Fibroblast of the conjunctiva (primary cell): ENCODE measurements around the gene ARHGAP28.
"Not testable (repeated sequence)": the region's sequence is repeated elsewhere in the genome, so short reads cannot be mapped to it uniquely, and the experiment has no call there.

Source experiments
- DNase-seq: peaks from one replicate; pipeline ENCODE4 v3.0.0-alpha.2; 2010; ENCODE audit warnings: low read depth

Gene ARHGAP28

DNA sequence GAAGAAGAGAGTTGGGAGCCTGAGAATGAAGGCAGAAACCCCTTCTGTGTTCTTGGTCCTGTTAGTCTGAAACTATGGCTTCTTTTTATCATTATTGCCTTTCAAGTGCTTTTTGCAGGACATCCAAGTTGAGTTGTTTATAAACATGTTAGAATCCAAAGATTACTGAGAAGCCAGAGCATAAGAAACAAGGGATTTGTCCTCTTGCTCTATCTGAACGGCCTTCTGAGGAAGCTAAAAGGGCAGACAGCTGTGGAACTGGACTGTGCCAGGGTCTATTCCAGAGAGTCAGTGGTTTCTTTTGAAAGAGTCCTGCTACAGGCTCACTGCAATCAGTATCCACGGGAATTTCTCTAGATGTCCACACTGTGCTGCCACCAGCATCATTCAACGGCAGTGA is 86.6 kb downstream of the ARHGAP28 start:
- DNase-seq = no peak

DNA sequence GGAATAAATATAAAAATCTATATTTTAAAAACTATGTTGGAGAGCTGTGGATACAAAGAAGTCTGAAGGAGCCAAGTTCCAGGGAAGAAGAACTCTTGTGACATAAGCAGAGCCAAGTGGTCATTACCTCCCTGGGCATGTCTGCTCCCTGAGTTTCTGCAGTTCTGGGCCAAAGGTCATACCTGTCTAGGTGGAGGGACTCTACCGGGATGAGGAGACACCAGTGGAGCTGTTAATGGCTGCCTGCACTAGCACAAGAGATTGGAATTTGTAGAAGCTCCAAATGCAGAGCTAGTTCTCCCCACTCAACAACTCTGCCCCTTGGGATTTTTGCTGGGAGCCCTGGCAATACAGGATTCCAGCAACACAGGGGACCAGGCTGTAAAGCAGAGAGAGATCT is 89.8 kb downstream of the ARHGAP28 start:
- DNase-seq = no peak

DNA sequence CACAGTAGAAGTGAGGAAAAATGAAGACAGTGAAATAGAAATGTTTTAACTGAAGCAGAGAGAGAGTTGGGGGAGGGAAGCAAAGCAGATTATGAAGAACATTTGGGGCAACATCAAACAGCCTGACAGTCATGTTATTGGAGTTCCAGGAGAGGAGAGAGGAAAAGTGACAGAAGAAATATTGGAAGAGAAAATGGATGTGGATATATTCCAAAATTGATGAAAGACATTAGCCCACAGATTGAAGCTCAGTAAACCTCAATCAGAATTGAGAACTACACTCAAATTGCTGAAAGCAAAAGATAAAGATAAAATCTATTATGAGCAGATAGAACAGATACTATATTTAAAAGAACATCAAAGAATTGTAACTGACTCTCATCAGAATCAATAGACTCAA is 90.8 kb downstream of the ARHGAP28 start:
- no peak for DNase-seq

DNA sequence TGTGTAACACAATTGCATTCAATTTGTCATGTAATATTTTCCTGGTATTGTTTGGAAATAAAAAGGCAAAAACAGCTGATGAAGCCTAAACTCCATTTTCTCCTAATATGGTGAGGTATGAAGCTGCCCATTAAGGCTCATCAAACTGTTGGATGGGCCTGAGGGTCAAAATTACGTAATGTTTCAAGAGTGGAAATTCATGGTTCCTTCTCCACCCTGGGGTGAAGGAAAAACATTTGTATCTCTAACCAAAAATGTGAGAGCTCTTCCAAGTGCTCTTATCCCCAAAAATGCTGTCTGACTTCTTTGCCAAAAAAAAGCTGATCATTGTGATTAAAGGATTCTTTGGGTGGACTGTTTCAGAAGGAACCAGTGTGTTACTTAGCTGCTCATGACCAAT is 91.8 kb downstream of the ARHGAP28 start:
- no peak for DNase-seq

DNA sequence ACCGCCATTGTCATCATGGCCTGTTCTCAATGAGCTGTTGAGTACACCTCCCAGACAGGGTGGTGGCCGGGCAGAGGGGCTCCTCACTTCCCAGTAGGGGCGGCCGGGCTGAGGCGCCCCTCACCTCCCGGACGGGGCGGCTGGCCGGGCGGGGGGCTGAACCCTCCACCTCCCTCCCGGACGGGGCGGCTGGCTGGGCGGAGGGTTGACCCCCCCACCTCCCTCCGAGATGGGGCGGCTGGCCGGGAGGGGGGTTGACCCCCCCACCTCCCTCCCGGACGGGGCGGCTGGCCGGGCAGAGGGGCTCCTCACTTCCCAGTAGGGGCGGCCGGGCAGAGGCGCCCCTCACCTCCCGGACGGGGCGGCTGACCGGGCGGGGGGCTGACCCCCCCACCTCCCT is 97.6 kb downstream of the ARHGAP28 start:
- not testable (repeated sequence) for DNase-seq

DNA sequence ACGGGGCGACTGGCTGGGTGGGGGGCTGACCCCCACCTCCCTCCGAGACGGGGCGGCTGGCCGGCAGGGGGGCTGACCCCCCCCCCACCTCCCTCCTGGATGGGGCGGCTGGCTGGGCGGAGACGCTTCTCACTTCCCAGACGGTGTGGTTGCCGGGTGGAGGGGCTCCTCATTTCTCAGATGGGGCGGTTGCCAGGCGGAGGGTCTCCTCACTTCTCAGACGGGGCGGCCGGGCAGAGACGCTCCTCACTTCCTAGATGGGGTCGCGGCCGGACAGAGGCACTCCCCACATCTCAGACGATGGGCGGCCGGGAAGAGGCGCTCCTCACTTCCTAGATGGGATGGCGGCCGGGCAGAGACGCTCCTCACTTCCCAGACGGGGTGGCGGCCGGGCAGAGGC is 98.0 kb downstream of the ARHGAP28 start:
- not testable (repeated sequence) for DNase-seq

DNA sequence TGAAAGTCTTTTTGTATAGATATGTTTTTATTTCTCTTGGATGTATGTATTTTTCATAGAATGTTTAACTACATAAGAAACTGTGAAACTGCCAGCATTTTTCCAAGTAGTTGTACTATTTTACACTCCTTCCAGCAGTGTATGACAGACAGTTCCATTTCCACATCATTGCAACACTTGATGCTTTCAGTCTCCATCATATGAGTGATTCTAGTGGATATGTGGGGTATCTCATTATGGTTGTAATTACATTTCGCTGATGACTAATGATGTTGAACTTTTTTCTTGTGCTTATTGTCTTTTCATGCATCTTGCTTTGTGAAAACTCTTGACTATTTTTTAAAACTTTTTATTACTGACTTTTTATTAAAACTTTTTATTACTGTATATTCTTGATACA is 101.4 kb downstream of the ARHGAP28 start:
- no peak for DNase-seq

DNA sequence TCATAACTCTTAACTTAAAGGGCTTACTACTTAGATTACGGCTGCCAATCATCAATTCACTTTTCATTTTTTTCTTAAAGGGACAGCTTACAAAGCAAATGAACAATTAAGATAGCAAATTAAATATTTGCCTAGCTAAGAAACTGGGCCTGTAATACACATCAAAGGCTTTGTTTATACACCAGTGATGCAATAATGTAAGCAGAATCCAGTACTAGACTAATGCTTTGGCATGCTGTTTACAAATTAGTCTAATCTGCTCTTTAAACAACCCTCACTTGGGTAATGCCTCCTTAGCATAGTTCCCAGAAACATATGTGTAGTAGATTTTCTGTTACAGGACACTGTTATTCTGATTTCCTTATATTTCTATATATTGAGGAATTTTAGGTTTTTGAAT is 105.8 kb downstream of the ARHGAP28 start:
- no peak for DNase-seq

DNA sequence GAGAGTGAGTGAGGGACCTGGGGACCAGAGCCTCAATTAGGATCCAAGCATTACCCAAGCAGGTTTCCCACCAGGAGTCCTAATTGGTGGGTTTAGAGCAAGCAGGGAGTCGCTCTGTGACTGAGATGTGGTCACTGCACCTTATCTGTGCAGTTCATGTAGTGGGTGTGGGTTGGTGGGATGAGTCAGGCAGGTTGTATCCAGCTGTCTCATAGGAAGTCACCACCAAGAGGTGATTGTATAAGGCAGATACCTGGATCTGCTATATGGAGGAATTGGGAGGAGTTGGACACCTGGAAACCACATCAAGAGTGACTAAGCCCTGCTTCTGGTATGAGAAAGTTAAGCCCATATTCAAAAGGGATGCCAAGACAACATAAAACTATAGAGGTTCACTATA is 106.8 kb downstream of the ARHGAP28 start:
- no peak for DNase-seq

DNA sequence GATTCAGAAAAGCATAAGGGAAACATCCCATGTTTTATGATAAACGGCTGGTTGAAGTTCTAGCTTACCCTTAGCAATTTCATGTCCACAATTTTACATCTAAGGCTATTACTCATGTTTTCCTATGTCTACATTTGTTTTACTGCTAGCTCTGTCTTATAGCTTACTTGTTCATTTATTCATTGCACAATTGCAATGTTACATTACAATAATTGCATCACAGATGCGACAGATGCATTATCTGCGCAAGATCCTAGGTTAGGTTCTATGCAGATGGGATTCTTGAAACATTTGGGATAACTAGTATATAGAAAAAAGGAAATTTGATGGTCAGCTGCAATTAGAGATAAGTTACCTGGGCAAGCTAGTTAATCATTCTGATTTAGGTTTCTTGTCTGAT is 108.4 kb downstream of the ARHGAP28 start:
- DNase-seq = no peak

DNA sequence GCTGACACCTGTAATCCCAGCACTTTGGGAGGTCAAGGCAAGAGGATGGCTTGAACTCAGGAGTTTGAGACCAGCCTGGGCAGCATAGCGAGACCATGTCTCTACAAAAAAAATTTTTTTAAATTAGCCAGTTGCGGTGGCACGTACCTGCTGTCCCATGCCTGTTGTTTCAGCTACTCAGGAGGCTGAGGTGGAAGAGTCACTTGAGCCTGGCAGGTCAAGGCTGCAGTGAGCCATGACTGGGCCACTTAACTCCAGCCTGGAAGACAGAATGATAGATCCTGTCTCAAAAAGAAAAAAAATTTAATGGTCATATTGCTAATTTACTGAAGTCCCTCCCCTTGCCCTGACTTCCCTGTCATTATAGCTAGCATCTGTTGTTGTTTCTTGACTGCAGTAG is 112.6 kb downstream of the ARHGAP28 start:
- DNase-seq = no peak

DNA sequence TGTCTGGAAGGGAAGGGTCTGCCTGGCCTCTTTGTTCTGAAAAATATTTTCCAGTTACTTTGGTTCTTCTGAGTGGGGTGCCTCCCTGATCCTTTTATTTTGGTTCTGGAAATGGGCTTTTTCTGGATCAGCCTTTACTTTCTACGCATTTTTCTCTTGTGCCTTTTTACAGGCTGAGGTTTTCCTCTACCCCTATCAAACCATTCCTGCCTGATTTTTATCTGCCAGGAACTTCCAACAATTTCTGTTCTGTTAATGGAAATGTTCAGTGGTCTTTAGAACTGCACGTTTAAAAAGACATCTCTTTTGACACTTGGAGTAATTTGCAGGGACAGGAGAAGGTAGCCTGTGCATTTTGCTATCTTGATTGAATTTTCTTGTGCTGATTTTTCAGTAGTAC is 113.8 kb downstream of the ARHGAP28 start:
- no peak for DNase-seq

DNA sequence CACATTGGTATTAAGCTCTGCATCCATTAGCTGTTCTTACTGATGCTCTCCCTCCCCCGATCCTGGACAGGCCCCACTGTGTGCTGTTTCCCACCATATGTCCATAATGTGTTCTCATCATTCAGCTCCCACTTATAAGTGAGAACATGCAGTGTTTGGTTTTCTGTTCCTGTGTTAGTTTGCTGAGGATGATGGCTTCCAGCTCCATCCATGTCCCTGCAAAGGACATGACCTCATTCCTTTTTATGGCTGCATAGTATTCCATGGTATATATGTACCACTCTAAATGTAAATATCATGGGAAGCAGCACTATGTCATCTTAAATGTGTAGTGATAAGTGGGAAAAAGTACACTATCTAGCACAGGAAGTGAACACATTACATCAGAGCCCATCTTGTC is 116.0 kb downstream of the ARHGAP28 start:
- DNase-seq = not testable (repeated sequence)

DNA sequence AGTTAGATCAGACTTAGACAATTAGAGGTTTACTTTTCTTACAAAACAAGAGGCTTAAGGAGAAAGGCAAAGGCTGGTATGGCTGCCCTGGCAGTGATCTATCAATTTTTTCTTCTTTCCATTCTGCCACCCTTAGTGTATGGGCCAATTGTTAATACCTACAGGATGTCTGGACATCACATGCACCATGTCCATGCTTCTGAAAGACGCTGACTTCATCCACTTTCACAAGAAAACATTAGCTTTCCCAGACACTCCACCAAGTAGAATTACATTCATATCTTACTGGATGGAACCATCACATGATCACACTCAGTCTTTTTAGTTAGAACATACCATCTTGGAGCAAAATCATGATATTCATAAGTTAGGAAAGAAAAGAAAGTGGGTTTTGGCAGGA is 120.9 kb downstream of the ARHGAP28 start:
- no peak for DNase-seq

DNA sequence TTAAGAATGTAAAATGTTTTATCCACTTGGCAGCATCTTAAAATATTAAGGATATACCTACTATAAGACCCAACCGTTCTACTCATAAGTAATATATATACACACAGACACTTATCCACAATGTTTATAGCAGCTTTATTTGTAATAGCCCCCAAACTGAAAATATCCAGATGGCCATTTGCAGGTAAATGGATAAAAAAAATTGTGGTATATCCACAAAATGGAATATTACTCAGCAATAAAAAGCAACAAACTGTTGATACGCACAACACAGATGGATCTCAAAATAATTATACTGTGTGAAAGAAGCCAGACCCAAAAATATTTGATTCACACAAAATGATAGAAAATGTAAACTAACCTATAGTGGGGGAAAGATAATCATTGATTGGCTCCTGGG is 122.0 kb downstream of the ARHGAP28 start:
- no peak for DNase-seq

DNA sequence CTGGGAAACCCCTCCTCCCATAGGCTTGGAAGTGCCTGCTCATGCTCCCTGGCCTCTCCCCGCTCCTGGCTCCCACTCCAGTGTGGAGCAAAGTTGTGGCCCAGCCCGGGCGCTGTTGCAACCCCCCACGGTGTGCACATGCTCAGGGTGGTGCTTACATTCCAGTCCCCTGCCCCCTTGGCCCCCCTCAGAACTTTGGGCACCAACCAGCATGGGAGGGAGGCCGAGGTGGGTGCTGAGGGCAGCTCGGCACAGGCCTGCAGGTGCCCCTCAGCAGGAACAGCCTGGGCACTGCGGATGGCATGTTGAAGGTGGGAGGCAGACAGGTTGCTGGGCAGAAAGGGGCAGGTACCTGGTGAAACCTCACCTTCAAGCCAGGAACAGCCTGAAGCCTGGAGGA is 125.3 kb downstream of the ARHGAP28 start:
- no peak for DNase-seq

DNA sequence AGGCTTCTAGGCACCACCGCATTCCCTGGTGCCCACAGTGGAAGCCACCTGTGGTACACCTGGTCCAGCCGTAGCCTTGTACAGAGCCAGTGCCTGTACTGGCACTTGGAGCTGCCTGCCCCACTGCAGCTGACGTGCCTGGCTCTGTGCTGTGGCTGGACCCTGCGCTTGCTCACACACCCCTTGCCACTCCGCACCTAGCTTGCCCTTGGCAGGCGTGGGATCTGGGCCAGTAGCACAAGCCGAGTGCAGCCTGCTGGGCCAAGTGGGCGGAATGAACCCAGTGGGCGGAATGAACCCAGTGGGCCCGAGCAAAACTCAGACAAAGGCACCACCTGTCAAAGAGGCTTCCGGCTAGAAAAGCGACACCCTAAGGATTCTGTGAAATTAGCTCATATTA is 126.3 kb downstream of the ARHGAP28 start:
- DNase-seq = no peak

DNA sequence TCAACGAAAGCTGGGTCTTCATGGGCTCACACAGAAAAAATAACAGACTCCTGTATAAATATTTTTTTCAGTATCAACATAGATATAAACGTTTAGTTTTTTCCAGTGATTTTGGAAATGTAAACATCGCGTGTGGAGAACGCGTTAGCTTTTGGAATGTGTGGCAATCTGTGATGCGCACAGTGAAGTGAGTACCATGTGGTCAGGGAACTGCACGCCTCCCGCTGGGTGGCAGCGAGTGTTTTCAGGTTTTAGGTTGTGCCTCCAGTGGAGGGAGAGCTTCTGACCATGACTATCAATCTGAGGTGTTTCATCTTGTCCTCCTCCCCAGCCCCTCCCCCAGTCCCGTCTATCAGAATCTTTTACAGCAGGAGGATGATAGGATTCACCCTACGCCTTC is 127.8 kb downstream of the ARHGAP28 start:
- no peak for DNase-seq

DNA sequence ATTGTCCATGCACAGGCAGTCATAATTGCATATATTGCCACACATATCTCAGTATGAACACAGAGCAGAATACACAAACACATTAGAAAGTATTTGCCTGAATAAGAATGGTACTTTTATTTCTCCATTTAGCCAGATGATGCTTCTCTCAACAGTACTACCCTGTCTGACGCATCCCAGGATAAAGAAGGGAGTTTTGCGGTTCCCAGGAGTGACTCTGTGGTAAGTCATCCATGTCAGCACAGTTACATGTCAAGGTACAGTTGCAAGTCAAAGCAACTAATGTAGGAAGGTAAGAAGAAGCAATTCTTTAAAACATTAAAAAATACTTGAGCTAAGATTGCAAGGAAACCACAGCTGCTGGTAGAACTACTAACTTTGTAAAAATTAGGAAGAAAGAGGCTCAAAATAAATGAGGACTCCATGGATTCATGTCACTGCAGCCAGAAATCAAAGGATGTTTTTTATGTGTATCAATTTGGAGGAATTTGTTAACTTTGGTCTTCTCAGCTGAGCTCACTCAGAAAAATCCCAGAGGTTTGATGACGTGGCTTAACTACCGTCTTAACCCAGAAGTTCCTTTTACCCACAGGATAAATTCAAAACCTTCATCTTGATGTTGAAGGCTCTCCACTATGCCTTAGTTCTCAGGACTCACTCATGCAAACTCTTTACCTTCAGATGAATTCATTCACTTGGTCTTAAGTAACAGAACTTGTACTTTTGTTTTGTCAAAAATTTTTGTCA is 130.3 kb downstream of the ARHGAP28 start:
- DNase-seq = no peak

DNA sequence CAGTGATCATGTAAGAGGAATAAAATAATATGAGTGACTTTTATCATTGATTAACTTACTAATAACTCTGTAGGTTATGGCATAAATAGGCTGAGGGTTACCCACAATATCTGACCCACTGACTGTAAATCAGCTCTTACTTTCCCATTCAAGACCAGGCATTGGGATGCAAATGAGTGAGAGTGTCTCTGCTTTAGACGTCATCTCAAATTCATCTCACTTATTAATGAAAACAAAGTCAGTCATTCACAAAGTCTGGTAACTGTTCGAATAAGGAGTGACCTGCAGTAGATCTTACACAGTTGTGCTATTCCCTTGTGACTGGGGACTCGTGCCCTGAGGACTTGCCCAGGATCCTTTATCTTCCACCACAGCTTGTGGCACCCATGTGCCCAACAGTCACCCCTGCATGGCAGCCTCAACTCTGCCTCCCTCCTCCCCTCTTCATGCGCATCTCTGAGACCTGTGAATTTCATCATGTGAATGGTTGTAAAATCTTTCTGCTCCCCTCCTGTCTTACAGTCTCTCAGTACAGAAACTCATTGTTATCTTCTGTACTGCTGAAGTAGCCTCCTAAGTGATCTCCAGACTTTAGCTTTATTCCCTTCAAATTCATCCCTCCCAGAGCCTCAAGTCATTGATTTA is 131.4 kb downstream of the ARHGAP28 start:
- no peak for DNase-seq

DNA sequence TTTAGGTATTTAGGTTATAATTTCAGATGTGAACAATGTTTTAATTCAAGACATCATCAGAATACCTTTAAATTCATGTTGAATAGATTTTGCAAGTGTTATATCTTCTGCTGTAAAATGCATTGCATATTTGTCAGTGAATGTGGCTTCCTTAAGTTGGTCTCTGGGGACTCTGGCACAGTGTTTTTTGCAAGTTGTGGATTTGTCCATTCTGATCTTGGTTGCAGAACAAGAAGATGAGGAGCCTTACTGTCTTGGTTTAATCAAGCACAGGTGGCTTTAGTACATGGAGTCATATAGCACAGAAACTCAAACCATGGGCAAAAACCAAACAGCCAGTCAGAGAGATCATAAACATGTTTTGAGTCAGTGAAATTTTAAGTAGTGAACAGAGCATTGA is 135.7 kb downstream of the ARHGAP28 start:
- DNase-seq = no peak

DNA sequence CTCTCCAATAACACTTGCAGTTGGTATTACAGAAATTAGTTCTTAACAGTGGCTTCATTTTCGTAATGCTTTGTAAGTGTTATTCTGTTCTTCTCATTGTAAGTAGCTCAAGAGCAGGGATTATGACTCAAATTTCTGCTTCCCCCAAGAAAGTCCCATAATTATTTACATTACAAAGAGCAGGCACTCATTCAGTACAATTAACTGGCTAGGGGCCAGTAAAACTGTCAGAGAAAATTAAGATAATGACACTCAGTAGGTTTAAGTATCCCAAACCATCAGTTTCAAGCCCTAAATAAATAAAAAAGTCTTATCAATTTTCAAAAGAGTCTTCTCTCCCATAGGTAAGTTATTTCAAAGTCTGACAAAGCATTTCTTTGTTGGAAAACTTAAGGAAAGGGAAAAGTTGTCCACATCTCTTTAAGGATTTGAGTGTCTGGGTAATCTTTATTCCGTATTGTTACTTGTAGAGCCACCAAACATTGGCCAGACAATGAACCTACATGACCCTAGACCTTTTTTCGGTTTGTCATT is 137.1 kb downstream of the ARHGAP28 start:
- no peak for DNase-seq

DNA sequence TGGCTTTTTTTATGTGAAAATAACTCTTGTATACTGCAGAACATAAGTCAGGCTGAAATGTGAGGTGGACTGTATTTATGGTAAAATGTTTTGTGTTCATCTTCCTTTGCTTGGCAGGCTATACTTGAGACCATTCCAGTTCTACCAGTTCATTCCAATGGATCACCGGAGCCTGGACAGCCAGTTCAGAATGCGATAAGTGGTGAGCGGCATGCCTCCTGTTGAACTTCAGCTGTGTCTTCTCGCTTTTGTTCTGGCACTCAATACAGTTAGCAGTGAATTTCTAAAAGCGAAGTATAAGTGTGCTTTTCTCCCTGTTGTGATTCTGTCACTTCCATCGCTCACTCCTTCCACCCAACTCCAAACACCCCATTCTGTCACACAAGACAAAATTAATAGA is 138.5 kb downstream of the ARHGAP28 start:
- no peak for DNase-seq

DNA sequence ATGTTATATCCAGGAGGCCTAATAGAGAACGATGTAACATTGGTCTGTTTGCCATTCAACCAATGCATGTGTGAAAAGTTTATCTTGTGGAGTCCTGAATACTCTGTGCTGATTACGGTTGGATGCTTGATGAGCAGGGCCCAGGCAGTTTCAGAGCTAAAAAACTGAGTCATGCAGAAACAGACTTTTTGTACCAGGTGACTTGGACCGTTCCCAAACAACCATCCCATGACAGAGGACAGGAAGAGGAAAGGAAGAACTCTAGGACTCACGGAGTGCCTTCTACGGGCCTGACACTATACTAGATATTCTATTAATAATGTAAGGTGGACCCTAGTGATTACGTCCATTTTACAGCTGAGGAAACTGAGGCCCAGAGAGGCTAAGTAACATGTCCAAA is 142.1 kb downstream of the ARHGAP28 start:
- DNase-seq = no peak
